ENCODE data around the gene BANP.
"Not testable (repeated sequence)": the region's sequence is repeated elsewhere in the genome, so short reads cannot be mapped to it uniquely, and the experiment has no call there.

BANP gene

GRCh38 chr16:88087517-88087877 lies 136.3 kb downstream of the BANP start:
- TF ChIP-seq CTCF (IDR thresholded peaks at IDR 0.05; ENCODE audit: low read depth, low read length) = no peak
- no peak for DNase-seq (ENCODE audit: extremely low read depth, low read depth)

GRCh38 chr16:88088161-88088581 lies 136.9 kb downstream of the BANP start:
- no peak for DNase-seq (ENCODE audit: extremely low read depth, low read depth)
- TF ChIP-seq CTCF (IDR thresholded peaks at IDR 0.05; ENCODE audit: low read depth, low read length) = no peak

- DNase-seq (ENCODE audit: extremely low read depth, low read depth) = not testable (repeated sequence)
Observed at GRCh38 chr16:88088611-88089010, 137.4 kb downstream of the BANP start.

- DNase-seq (ENCODE audit: extremely low read depth, low read depth) = not testable (repeated sequence)
Observed at GRCh38 chr16:88089071-88089470, 137.8 kb downstream of the BANP start.

- DNase-seq (ENCODE audit: extremely low read depth, low read depth) = not testable (repeated sequence)
Observed at GRCh38 chr16:88089632-88090376, 138.6 kb downstream of the BANP start.

- DNase-seq (ENCODE audit: extremely low read depth, low read depth) = not testable (repeated sequence)
Observed at GRCh38 chr16:88090377-88091175, 139.3 kb downstream of the BANP start.

- not testable (repeated sequence) for DNase-seq (ENCODE audit: extremely low read depth, low read depth)
Observed at GRCh38 chr16:88091221-88091971, 140.2 kb downstream of the BANP start.

GRCh38 chr16:88091972-88092302 lies 140.7 kb downstream of the BANP start:
- DNase-seq (ENCODE audit: extremely low read depth, low read depth) = not testable (repeated sequence)

GRCh38 chr16:88092791-88093555 lies 141.7 kb downstream of the BANP start:
- DNase-seq (ENCODE audit: extremely low read depth, low read depth) = not testable (repeated sequence)

GRCh38 chr16:88093556-88094252 lies 142.5 kb downstream of the BANP start:
- DNase-seq (ENCODE audit: extremely low read depth, low read depth) = not testable (repeated sequence)

- not testable (repeated sequence) for DNase-seq (ENCODE audit: extremely low read depth, low read depth)
Observed at GRCh38 chr16:88094253-88094575, 143.0 kb downstream of the BANP start.

GRCh38 chr16:88094900-88095299 lies 143.7 kb downstream of the BANP start:
- not testable (repeated sequence) for DNase-seq (ENCODE audit: extremely low read depth, low read depth)

- not testable (repeated sequence) for DNase-seq (ENCODE audit: extremely low read depth, low read depth)
Observed at GRCh38 chr16:88096659-88097058, 145.4 kb downstream of the BANP start.

Data from AG09319 (cell line).